HAP-1 (cell line): Measurements from ENCODE around the gene SDHA.
"Not testable (repeated sequence)": the region's sequence is repeated elsewhere in the genome, so short reads cannot be mapped to it uniquely, and the experiment has no call there.

Experiments
- DNase-seq, 2 experiments: peaks; one replicate each; pipeline ENCODE4 v3.0.0-alpha.2; 2016 to 2020; ENCODE audit warnings: low spot score in 2 of 2
- H3K27me3 ChIP-seq: fragments of 250-450 bp; sonication (Bioruptor Pico); 2 replicates; pipeline ENCODE4 v1.5.1; 2020; ENCODE audit warnings: low read depth, mild to moderate bottlenecking, moderate library complexity
- H3K36me3 ChIP-seq: fragments of 250-450 bp; sonication (Bioruptor Pico); replicated peaks from 2 replicates; pipeline ENCODE4 v1.5.1; 2020; ENCODE audit warnings: mild to moderate bottlenecking
- H3K4me1 ChIP-seq: fragments of 250-450 bp; sonication (Bioruptor Pico); 2 replicates; pipeline ENCODE4 v1.5.1; 2020; ENCODE audit warnings: mild to moderate bottlenecking
- H3K4me3 ChIP-seq: fragments of 250-450 bp; sonication (Bioruptor Pico); 2 replicates; pipeline ENCODE4 v1.5.1; 2020; ENCODE audit warnings: mild to moderate bottlenecking, moderate library complexity
- H3K9me3 ChIP-seq: fragments of 250-450 bp; sonication (Bioruptor Pico); 2 replicates; pipeline ENCODE4 v1.5.1; 2020; ENCODE audit warnings: mild to moderate bottlenecking, moderate library complexity
- in situ Hi-C: fragments of 300-500 bp; cut with MboI; formaldehyde crosslinking; loops from 3 replicates; pipeline ENCODE4 v1.14.3; 2020; ENCODE audit warnings: low sequenced_read_pairs, inconsistent platforms, mixed read lengths

SDHA gene

DNA sequence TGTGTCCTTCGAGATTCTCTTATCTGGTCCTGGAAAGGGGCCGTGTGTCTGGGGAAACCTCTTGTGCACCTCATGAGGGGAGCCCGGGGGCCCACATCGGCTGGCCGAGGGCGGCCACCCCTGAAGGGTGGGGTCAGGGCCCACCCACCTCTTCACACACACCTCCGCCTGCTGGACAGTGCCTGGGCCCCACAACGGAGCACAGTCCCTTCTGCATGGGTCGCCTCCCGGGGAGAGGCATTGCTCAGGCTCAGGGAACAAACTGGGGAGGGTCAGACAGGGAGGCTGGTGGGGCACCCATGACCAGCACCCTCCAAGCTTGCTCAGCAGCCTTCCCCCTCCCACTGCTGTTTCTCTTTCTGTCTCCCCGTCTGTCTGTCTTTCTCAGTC, 28.1 kb upstream of the SDHA start:
- no peaks in the 10 kb centered on the region for H3K36me3 ChIP-seq
- in situ Hi-C loops, result no loop called here
- H3K4me3 ChIP-seq, result no peak overlapping the region
- peaks cover 3% of the 10 kb centered on the region; the same call in 1 of the 2 replicates for H3K4me1 ChIP-seq
- DNase-seq, result no peak
- no peaks in the 10 kb centered on the region for H3K9me3 ChIP-seq
- no peaks in the 10 kb centered on the region for H3K27me3 ChIP-seq

GRCh38 chr5:190366-191035, 27.6 kb upstream of the SDHA start:
- in situ Hi-C loops, result no loop called here
- H3K4me3 ChIP-seq, result no peak overlapping the region
- DNase-seq, result no peak
- H3K4me1 ChIP-seq, result peaks cover 3% of the 10 kb centered on the region; the same call in 1 of the 2 replicates
- H3K36me3 ChIP-seq, result no peaks in the 10 kb centered on the region
- no peaks in the 10 kb centered on the region for H3K27me3 ChIP-seq
- no peaks in the 10 kb centered on the region for H3K9me3 ChIP-seq

DNA sequence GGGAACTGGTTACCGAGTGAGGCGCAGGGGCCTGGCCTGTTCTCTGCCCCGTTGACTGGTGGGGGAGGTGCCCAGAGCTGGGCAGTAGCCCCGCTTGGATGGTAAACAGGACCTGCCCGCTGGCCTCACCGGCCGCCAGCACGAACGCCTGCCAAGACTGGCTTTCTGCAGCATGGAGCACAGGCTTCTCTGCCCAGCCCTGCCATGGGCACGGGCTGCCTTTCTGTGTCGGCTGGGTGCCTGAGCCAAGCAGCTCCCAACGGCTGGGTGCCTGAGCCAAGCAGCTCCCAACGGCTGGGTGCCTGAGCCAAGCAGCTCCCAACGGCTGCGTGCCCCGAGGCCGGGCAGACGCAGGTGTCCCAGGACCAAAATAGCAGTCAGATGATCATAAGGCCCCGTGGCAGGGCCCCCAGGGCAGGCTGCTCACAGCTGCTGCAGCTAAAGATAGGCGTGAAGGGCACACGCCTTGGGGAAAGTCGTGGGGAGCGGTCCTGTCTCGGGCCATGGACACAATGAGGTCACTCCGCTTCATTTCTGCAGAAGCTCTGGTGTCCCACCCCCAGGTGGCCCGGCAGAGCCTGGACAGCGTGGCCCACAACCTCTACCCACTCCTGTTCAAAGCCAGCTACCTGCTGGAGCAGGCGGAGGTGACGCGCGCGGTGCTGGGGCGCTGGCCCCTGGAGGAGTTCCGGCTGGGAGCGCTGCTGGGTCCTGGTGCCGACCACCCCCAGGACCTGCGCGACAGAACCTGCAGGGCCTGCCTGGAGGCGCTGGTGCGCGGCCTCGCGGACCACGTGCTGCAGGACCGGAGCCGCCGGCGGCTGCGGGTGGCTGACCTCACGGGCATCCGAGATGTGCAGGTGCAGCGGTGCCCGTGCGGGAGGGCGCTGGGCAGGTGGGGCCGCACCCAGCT, 26.8 kb upstream of the SDHA start, which contains the start of gene LRRC14B:
LRRC14B (plus strand) TSS at position 460 of the 913 bp plus-strand sequence; CDS start at position 504, 44 bp downstream.
- in situ Hi-C loops, result no loop called here
- H3K36me3 ChIP-seq, result no peaks in the 10 kb centered on the region
- H3K4me1 ChIP-seq, result peaks cover 3% of the 10 kb centered on the region; the same call in 1 of the 2 replicates
- H3K27me3 ChIP-seq, result no peaks in the 10 kb centered on the region
- no peak for DNase-seq
- no peaks in the 10 kb centered on the region for H3K9me3 ChIP-seq
- H3K4me3 ChIP-seq, result no peak within 1 kb of the TSS

DNA sequence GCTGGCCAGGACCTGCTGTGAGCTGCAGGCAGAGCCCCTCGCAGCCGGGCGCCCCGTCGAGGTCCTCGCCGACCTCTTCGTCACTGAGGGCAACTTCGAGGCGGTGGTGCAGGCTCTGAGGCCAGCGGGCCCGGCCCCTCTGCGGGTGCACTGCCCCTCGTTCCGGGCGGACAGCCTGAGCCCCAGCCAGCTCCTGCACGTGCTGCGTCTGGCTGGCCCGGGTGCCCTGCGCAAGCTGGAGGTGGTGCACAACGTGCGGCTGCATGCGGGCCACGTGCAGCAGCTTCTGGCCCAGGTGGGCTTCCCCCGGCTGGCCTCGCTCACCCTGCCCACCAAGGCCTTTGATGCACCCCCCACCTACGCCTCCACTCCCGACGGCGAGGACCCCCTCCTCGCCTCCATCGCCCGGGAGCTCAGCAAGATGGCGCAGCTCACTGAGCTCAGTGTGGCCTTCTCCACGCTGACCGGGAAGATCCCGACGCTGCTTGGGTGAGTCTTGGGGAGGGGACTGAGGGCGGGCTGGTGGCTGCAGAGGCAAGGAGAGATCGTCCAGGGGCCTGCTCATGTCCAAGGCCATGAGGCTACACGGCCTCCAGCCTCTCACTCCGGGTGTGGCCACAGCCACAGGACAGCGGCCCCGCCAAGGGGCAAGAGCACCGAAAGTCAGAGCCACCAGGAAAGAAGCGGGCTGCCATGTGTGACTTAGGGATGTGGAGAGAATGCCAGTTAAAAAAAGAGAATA, 26.0 kb upstream of the SDHA start:
- Histone ChIP-seq H3K9me3 (no peaks in the 10 kb centered on the region), H3K4me1 (peaks cover 3% of the 10 kb centered on the region; the same call in 1 of the 2 replicates), H3K27me3 (no peaks in the 10 kb centered on the region), H3K4me3 (no peak overlapping the region), H3K36me3 (no peaks in the 10 kb centered on the region)
- DNase-seq, result no peak
- in situ Hi-C loops, result no loop called here

GRCh38 chr5:192691-192969, 25.5 kb upstream of the SDHA start:
- no peak for DNase-seq
- in situ Hi-C loops, result no loop called here
- Histone ChIP-seq H3K4me1 (peaks cover 3% of the 10 kb centered on the region; the same call in 1 of the 2 replicates), H3K36me3 (no peaks in the 10 kb centered on the region), H3K27me3 (no peaks in the 10 kb centered on the region), H3K4me3 (no peak overlapping the region), H3K9me3 (no peaks in the 10 kb centered on the region)

- in situ Hi-C loops, result no loop called here
- no peak for DNase-seq
- Histone ChIP-seq H3K4me3 (no peak overlapping the region), H3K36me3 (no peaks in the 10 kb centered on the region), H3K27me3 (no peaks in the 10 kb centered on the region), H3K9me3 (no peaks in the 10 kb centered on the region), H3K4me1 (peaks cover 3% of the 10 kb centered on the region; the same call in 1 of the 2 replicates)
Observed at GRCh38 chr5:192970-193831, 24.9 kb upstream of the SDHA start.

- H3K36me3 ChIP-seq, result no peaks in the 10 kb centered on the region
- no peak overlapping the region for H3K4me3 ChIP-seq
- H3K27me3 ChIP-seq, result no peaks in the 10 kb centered on the region
- in situ Hi-C loops, result no loop called here
- no peaks in the 10 kb centered on the region for H3K9me3 ChIP-seq
- no peaks in the 10 kb centered on the region for H3K4me1 ChIP-seq
- no peak for DNase-seq
Observed at GRCh38 chr5:194102-194501, 24.0 kb upstream of the SDHA start.

DNA sequence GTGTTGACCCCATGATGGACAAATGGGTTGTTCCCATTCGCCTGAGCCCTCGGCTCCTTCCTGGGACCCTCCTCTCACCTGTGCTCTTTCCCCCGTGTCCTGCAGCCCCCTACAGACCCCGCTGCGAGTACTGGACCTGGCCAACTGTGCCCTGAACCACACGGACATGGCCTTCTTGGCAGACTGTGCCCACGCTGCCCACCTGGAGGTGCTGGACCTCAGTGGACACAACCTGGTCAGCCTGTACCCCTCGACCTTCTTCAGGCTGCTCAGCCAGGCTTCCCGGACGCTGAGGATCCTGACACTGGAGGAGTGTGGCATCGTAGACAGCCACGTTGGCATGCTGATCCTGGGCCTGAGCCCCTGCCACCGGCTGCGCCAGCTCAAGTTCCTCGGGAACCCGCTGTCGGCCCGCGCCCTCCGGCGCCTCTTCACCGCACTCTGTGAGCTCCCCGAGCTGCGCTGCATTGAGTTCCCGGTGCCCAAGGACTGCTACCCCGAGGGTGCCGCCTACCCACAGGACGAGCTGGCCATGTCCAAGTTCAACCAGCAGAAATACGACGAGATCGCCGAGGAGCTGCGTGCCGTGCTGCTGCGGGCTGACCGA, 23.4 kb upstream of the SDHA start:
- Histone ChIP-seq H3K36me3 (no peaks in the 10 kb centered on the region), H3K4me1 (no peaks in the 10 kb centered on the region), H3K4me3 (no peak overlapping the region), H3K9me3 (no peaks in the 10 kb centered on the region), H3K27me3 (no peaks in the 10 kb centered on the region)
- in situ Hi-C loops, result no loop called here
- DNase-seq, result no peak

GRCh38 chr5:195401-196160, 22.5 kb upstream of the SDHA start:
- in situ Hi-C loops, result no loop called here
- Histone ChIP-seq H3K4me3 (no peak overlapping the region), H3K27me3 (no peaks in the 10 kb centered on the region), H3K9me3 (no peaks in the 10 kb centered on the region), H3K36me3 (no peaks in the 10 kb centered on the region), H3K4me1 (no peaks in the 10 kb centered on the region)
- DNase-seq, result no peak

DNA sequence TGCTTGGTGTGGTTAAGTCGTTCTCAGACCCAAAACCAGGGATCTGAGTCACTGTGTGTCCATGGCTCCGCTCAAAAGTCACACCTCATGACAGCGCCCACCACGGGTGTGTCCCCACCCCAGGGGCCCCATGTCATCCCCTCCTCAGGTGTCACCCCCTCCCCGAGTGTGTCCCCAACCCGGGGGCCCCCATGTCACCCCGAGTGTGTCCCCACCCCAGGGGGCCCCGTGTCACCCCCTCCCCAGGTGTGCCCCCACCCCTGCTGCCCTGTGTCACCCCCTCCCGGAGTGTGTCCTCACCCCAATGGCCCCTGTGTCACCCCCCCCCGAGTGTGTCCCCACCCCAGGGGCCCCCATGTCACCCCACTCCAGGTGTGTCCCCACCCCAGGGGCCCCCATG, 21.8 kb upstream of the SDHA start:
- Histone ChIP-seq H3K9me3 (no peaks in the 10 kb centered on the region), H3K4me1 (no peaks in the 10 kb centered on the region), H3K4me3 (no peak overlapping the region), H3K27me3 (no peaks in the 10 kb centered on the region), H3K36me3 (no peaks in the 10 kb centered on the region)
- no peak for DNase-seq
- in situ Hi-C loops, result no loop called here

GRCh38 chr5:197031-197430, 21.1 kb upstream of the SDHA start:
- H3K27me3 ChIP-seq, H3K9me3 ChIP-seq, H3K4me1 ChIP-seq, H3K4me3 ChIP-seq, in situ Hi-C loops, DNase-seq, H3K36me3 ChIP-seq: not testable (repeated sequence)

- no peaks in the 10 kb centered on the region for H3K36me3 ChIP-seq
- H3K9me3 ChIP-seq, result no peaks in the 10 kb centered on the region
- H3K4me1 ChIP-seq, result no peaks in the 10 kb centered on the region
- no peak overlapping the region for H3K4me3 ChIP-seq
- in situ Hi-C loops, result no loop called here
- no peaks in the 10 kb centered on the region for H3K27me3 ChIP-seq
- DNase-seq, result no peak
Observed at GRCh38 chr5:197892-198489, 20.1 kb upstream of the SDHA start.
